ENCODE data around the gene SLC35E3.

SLC35E3 gene

GRCh38 chr12:68762691-68763090 is 16.7 kb downstream of the SLC35E3 start:
- no peak for DNase-seq
- H3K9me3 ChIP-seq (ENCODE audit: severe bottlenecking): no peaks in the 10 kb centered on the region
- peaks cover 16% of the 10 kb centered on the region; the same call in 1 of the 2 replicates for H3K36me3 ChIP-seq

GRCh38 chr12:68765696-68766095 is 19.7 kb downstream of the SLC35E3 start:
- Histone ChIP-seq H3K4me3 (ENCODE audit: low read depth, low read length) (no peak overlapping the region), H3K9me3 (ENCODE audit: severe bottlenecking) (no peaks in the 10 kb centered on the region), H3K27ac (no peak overlapping the region; the same call in 1 of the 2 replicates), H3K27me3 (ENCODE audit: insufficient read depth, low read depth, severe bottlenecking) (no peaks in the 10 kb centered on the region), H3K36me3 (peaks cover 10% of the 10 kb centered on the region; the same call in 1 of the 2 replicates)
- no peak for DNase-seq
- TF ChIP-seq CTCF (IDR thresholded peaks at IDR 0.05; ENCODE audit: low read depth, low read length): no peak

More at GRCh38 chr12:68762691-68763090, 16.7 kb downstream of the SLC35E3 start:
- no peak overlapping the region for H3K27ac ChIP-seq
- TF ChIP-seq CTCF (IDR thresholded peaks at IDR 0.05; ENCODE audit: low read depth, low read length): no peak
- H3K27me3 ChIP-seq (ENCODE audit: insufficient read depth, low read depth, severe bottlenecking): no peaks in the 10 kb centered on the region
- no peak overlapping the region for H3K4me3 ChIP-seq (ENCODE audit: low read depth, low read length)

- no peak overlapping the region for H3K4me3 ChIP-seq (ENCODE audit: low read depth, low read length)
- H3K36me3 ChIP-seq: peaks cover 8% of the 10 kb centered on the region; the same call in 1 of the 2 replicates
- H3K9me3 ChIP-seq (ENCODE audit: severe bottlenecking): no peaks in the 10 kb centered on the region
- H3K27me3 ChIP-seq (ENCODE audit: insufficient read depth, low read depth, severe bottlenecking): no peaks in the 10 kb centered on the region
- DNase-seq: peak; percentile 75
- no peak for TF ChIP-seq CTCF (IDR thresholded peaks at IDR 0.05; ENCODE audit: low read depth, low read length)
- H3K27ac ChIP-seq: peak overlapping the region; percentile 81
Observed at GRCh38 chr12:68766646-68767045, 20.7 kb downstream of the SLC35E3 start.

- no peak for TF ChIP-seq CTCF (IDR thresholded peaks at IDR 0.05; ENCODE audit: low read depth, low read length)
- Histone ChIP-seq H3K27ac (peak overlapping the region; percentile 81), H3K27me3 (ENCODE audit: insufficient read depth, low read depth, severe bottlenecking) (no peaks in the 10 kb centered on the region), H3K36me3 (peaks cover 8% of the 10 kb centered on the region; the same call in 1 of the 2 replicates), H3K9me3 (ENCODE audit: severe bottlenecking) (no peaks in the 10 kb centered on the region), H3K4me3 (ENCODE audit: low read depth, low read length) (no peak overlapping the region)
- DNase-seq: no peak
Observed at GRCh38 chr12:68767191-68767590, 21.2 kb downstream of the SLC35E3 start.

GRCh38 chr12:68768431-68768939 is 22.5 kb downstream of the SLC35E3 start:
- H3K27me3 ChIP-seq (ENCODE audit: insufficient read depth, low read depth, severe bottlenecking): no peaks in the 10 kb centered on the region
- no peaks in the 10 kb centered on the region for H3K9me3 ChIP-seq (ENCODE audit: severe bottlenecking)
- H3K27ac ChIP-seq: peak overlapping the region; percentile 81
- H3K36me3 ChIP-seq: peaks cover 3% of the 10 kb centered on the region; the same call in 1 of the 2 replicates
- no peak overlapping the region for H3K4me3 ChIP-seq (ENCODE audit: low read depth, low read length)
- TF ChIP-seq CTCF (IDR thresholded peaks at IDR 0.05; ENCODE audit: low read depth, low read length): no peak
- DNase-seq: no peak

- no peak for DNase-seq
- H3K27ac ChIP-seq: no peak overlapping the region
- H3K9me3 ChIP-seq (ENCODE audit: severe bottlenecking): no peaks in the 10 kb centered on the region
- no peaks in the 10 kb centered on the region for H3K36me3 ChIP-seq
- no peak for TF ChIP-seq CTCF (IDR thresholded peaks at IDR 0.05; ENCODE audit: low read depth, low read length)
- H3K27me3 ChIP-seq (ENCODE audit: insufficient read depth, low read depth, severe bottlenecking): no peaks in the 10 kb centered on the region
- no peak overlapping the region for H3K4me3 ChIP-seq (ENCODE audit: low read depth, low read length)
Observed at GRCh38 chr12:68769941-68770340, 24.0 kb downstream of the SLC35E3 start.

Measured in WERI-Rb-1 (cell line).